ENCODE data around the gene KATNAL1. TPM values are rescaled to one million over a fixed set of nuclear protein-coding genes. Genes with fewer than 3 reads are reported as not detected.

KATNAL1 gene
- polyA plus RNA-seq, 3 donors: 0.49 to 1.2 (median 1.0) TPM

GRCh38 chr13:30303269-30303668, 4.1 kb downstream of the KATNAL1 start:
- no CpG with 5 or more reads among the region's 1 CpG for WGBS (ENCODE audit: insufficient coverage)
- TF ChIP-seq, protein P1, sequence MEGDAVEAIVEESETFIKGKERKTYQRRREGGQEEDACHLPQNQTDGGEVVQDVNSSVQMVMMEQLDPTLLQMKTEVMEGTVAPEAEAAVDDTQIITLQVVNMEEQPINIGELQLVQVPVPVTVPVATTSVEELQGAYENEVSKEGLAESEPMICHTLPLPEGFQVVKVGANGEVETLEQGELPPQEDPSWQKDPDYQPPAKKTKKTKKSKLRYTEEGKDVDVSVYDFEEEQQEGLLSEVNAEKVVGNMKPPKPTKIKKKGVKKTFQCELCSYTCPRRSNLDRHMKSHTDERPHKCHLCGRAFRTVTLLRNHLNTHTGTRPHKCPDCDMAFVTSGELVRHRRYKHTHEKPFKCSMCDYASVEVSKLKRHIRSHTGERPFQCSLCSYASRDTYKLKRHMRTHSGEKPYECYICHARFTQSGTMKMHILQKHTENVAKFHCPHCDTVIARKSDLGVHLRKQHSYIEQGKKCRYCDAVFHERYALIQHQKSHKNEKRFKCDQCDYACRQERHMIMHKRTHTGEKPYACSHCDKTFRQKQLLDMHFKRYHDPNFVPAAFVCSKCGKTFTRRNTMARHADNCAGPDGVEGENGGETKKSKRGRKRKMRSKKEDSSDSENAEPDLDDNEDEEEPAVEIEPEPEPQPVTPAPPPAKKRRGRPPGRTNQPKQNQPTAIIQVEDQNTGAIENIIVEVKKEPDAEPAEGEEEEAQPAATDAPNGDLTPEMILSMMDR (IDR thresholded peaks at IDR 0.05): no peak
- H3K4me3 Mint-ChIP-seq: no peak overlapping the region
- peaks cover 24% of the 10 kb centered on the region for H3K4me1 Mint-ChIP-seq
- peaks cover 11 to 16% of the 10 kb centered on the region in 2 donors for H3K4me1 ChIP-seq (ENCODE audit: control insufficient read depth in 1 of 2, insufficient read depth in 2 of 2, low read length in 2 of 2)
- H3K27me3 ChIP-seq (ENCODE audit: control insufficient read depth in 2 of 2, insufficient read depth in 2 of 2, low read length in 2 of 2): no peaks in the 10 kb centered on the region
- H3K27me3 Mint-ChIP-seq (ENCODE audit: low read depth in 3 of 3): peaks cover 0 to 2% (median 0%) of the 10 kb centered on the region in 3 donors
- no peaks in the 10 kb centered on the region for H3K36me3 ChIP-seq (replicated peaks in 1 of 2; ENCODE audit: control insufficient read depth in 1 of 2, insufficient read depth in 2 of 2, low read length in 2 of 2)
- H3K36me3 Mint-ChIP-seq: peaks cover 0 to 2% of the 10 kb centered on the region in 2 donors
- peak overlapping the region; percentile 50 for H2AFZ ChIP-seq (ENCODE audit: insufficient read depth, low read depth, low read length, poor library complexity, severe bottlenecking)
- no peak overlapping the region for H3K9ac ChIP-seq (ENCODE audit: insufficient read depth, low read length, poor library complexity, severe bottlenecking)
- H4K20me1 ChIP-seq (ENCODE audit: insufficient read depth, low read length): no peaks in the 10 kb centered on the region
- no peak for DNase-seq
- H3K4me2 ChIP-seq (replicated peaks; ENCODE audit: extremely low read depth, low read length, poor library complexity, severe bottlenecking): no peak overlapping the region
- peak overlapping the region in 1 of 7 donors; percentile 54 for H3K27ac Mint-ChIP-seq
- H3K79me2 ChIP-seq (ENCODE audit: insufficient read depth, low read length): peaks cover 63% of the 10 kb centered on the region
- H3K27ac ChIP-seq (ENCODE audit: low read depth in 1 of 2, low read length in 2 of 2): no peak overlapping the region
- intact Hi-C loops (cut with micrococcal nuclease): loop anchor here (10.0 kb wide), 4 partner anchors 102 to 862 kb away; partner anchors contain the start of genes HMGB1 (in 1 of the 2) and HSPH1 (in 1 of the 2)
- no peak overlapping the region for H3K4me3 ChIP-seq (replicated peaks in 1 of 3; ENCODE audit: low read depth in 2 of 3, low read length in 3 of 3)
- H3K9me3 ChIP-seq (replicated peaks in 1 of 2; ENCODE audit: control insufficient read depth in 1 of 2, insufficient read depth in 1 of 2, low read length in 2 of 2): no peaks in the 10 kb centered on the region
- peaks cover 0 to 4% (median 2%) of the 10 kb centered on the region in 7 donors for H3K9me3 Mint-ChIP-seq

DNA sequence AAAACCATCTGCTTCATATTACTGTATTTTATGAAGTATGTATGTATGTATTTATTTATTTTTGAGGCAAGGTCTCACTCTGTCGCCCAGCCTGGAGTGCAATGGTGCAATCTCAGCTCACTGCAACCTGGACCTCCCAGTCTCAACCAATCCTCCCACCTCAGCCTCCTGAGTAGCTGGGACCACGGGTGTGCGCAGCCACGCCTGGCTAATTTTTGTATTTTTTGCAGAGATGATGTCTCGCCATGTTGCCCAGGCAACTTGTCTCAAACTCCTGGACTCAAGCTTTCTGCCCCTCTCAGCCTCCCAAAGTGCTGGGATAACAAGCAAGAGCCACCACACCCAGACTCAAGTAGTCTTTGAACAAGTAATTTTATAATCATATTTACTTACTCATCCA, 5.5 kb downstream of the KATNAL1 start:
- Histone ChIP-seq H3K4me2 (replicated peaks; ENCODE audit: extremely low read depth, low read length, poor library complexity, severe bottlenecking) (no peak overlapping the region), H3K4me1 (ENCODE audit: control insufficient read depth in 1 of 2, insufficient read depth in 2 of 2, low read length in 2 of 2) (peaks cover 5 to 6% of the 10 kb centered on the region in 2 donors), H3K36me3 (replicated peaks in 1 of 2; ENCODE audit: control insufficient read depth in 1 of 2, insufficient read depth in 2 of 2, low read length in 2 of 2) (no peaks in the 10 kb centered on the region), H3K27me3 (ENCODE audit: control insufficient read depth in 2 of 2, insufficient read depth in 2 of 2, low read length in 2 of 2) (no peaks in the 10 kb centered on the region), H3K9ac (ENCODE audit: insufficient read depth, low read length, poor library complexity, severe bottlenecking) (no peak overlapping the region), H3K4me3 (replicated peaks in 1 of 3; ENCODE audit: low read depth in 2 of 3, low read length in 3 of 3) (no peak overlapping the region), H4K20me1 (ENCODE audit: insufficient read depth, low read length) (no peaks in the 10 kb centered on the region), H2AFZ (ENCODE audit: insufficient read depth, low read depth, low read length, poor library complexity, severe bottlenecking) (no peak overlapping the region), H3K79me2 (ENCODE audit: insufficient read depth, low read length) (peaks cover 63% of the 10 kb centered on the region), H3K9me3 (replicated peaks in 1 of 2; ENCODE audit: control insufficient read depth in 1 of 2, insufficient read depth in 1 of 2, low read length in 2 of 2) (no peaks in the 10 kb centered on the region), H3K27ac (ENCODE audit: low read depth in 1 of 2, low read length in 2 of 2) (no peak overlapping the region)
- intact Hi-C loops (cut with micrococcal nuclease): loop anchor here (10.0 kb wide), 4 partner anchors 103 to 863 kb away; partner anchors contain the start of genes HMGB1 (in 1 of the 2) and HSPH1 (in 1 of the 2)
- peak overlapping the region in 1 of 7 donors; percentile 73 for H3K27ac Mint-ChIP-seq
- peaks cover 0 to 4% (median 2%) of the 10 kb centered on the region in 7 donors for H3K9me3 Mint-ChIP-seq
- peaks cover 0 to 2% of the 10 kb centered on the region in 2 donors for H3K36me3 Mint-ChIP-seq
- DNase-seq: no peak
- H3K27me3 Mint-ChIP-seq (ENCODE audit: low read depth in 3 of 3): peaks cover 0 to 3% (median 0%) of the 10 kb centered on the region in 3 donors
- TF ChIP-seq, protein P1 (IDR thresholded peaks at IDR 0.05): no peak
- peaks cover 18% of the 10 kb centered on the region for H3K4me1 Mint-ChIP-seq
- no peak overlapping the region for H3K4me3 Mint-ChIP-seq
- WGBS (ENCODE audit: insufficient coverage): 96% methylated on average over 4 of the region's 5 CpGs

Measured in CD14-positive monocyte (primary cell).